Spinal cord (tissue), 10 donors: ENCODE measurements around the gene EPRS1. TPM values are rescaled to one million over a fixed set of nuclear protein-coding genes. Genes with fewer than 3 reads are reported as not detected.

Source experiments
- DNase-seq, 6 donors: peaks; one replicate each; pipeline versions ENCODE4 v3.0.0 to v3.0.0-alpha.2; 2013 to 2015; ENCODE audit warnings: low spot score in 6 of 6, low read depth in 4 of 6
- H3K27ac ChIP-seq: one replicate; pipeline ENCODE4 v1.5.1; 2013; ENCODE audit warnings: low read depth, low read length, control low read depth
- H3K27me3 ChIP-seq: one replicate; pipeline ENCODE4 v1.6.1; 2013; ENCODE audit warnings: low read length; ENCODE audit not compliant: control insufficient read depth, insufficient read depth
- H3K36me3 ChIP-seq: one replicate; pipeline ENCODE4 v1.6.1; 2013; ENCODE audit warnings: low read length; ENCODE audit not compliant: control insufficient read depth, insufficient read depth
- H3K4me1 ChIP-seq: one replicate; pipeline ENCODE4 v1.6.1; 2013; ENCODE audit warnings: low read length; ENCODE audit not compliant: control insufficient read depth, insufficient read depth
- H3K4me3 ChIP-seq: one replicate; pipeline ENCODE4 v1.5.1; 2013; ENCODE audit warnings: low read depth, low read length, control low read depth
- H3K9me3 ChIP-seq: one replicate; pipeline ENCODE4 v1.6.1; 2013; ENCODE audit warnings: low read length; ENCODE audit not compliant: control insufficient read depth, insufficient read depth
- WGBS: methylation state at CpG from one replicate; pipeline ENCODE4 v1.1.5; 2013; ENCODE audit warnings: missing lambda C conversion rate; ENCODE audit not compliant: insufficient coverage; 5-methylcytosine and 5-hydroxymethylcytosine counted together
- polyA plus RNA-seq, 2 donors: library from polyadenylated mRNA; unstranded; fragments of 120-200 nt; gene quantifications; one replicate each; pipeline ENCODE4 v1.2.1, GENCODE V29; 2013; ENCODE audit not compliant: insufficient read length in 2 of 2
- total RNA-seq, 2 donors: library from RNA; depleted of rRNA in 1 of 2; stranded (reverse); fragments of 120-200 nt in 1 of 2; fragments of >200 nt in 1 of 2; gene quantifications; one replicate each; pipeline versions ENCODE4 v1.2.3 to v1.2.4, GENCODE V29; 2013 to 2014
- donor health status: healthy.

EPRS1 gene
- total and polyA plus RNA-seq, 4 donors, result 85.1 to 159 (median 108) TPM

DNA sequence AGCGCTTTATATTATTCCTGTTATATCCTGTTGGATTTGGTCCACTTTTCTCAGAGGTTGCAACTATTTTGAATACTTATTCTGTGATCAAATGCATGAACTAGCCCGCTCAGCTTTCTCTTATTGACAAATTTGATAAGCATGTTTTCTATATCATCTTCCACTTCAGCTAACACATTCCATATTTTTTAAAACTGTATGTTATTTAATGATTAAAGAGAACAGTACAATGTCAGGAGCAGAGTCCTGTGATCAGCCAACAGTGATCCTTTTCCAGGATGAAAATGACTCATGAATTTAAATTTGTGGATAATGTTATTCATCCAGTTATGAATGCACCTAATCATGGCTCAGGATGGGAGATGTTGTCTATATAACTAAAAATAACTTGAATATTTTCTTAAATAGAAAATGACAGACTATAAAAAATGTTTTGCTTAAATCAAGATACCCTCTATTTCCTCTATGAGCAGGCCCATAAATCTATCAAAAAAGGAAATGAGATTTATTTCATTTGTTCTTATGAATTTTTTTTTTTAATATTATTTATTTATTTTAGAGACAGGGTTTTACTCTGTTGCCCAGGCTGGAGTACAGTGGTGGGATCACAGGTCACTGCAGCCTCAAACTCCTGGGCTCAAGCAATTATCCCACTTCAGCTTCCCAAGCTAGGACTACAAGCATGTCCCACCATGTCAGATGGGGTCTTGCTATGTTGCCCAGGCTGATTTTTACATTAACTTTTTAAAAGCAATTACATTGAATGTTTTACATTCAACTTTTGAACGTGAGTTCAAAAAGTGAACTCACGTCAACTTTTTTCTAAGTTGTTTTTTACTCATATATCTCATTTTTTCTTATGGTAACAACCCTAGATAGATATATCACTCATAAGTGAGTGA, 30.8 kb upstream of the EPRS1 start:
- Histone ChIP-seq H3K36me3 (peaks cover 7% of the 10 kb centered on the region), H3K27me3 (no peaks in the 10 kb centered on the region), H3K4me3 (no peak overlapping the region), H3K27ac (no peak overlapping the region), H3K9me3 (no peaks in the 10 kb centered on the region), H3K4me1 (no peaks in the 10 kb centered on the region)
- no CpG with 5 or more reads among the region's 4 CpGs for WGBS
- no peak for DNase-seq

DNA sequence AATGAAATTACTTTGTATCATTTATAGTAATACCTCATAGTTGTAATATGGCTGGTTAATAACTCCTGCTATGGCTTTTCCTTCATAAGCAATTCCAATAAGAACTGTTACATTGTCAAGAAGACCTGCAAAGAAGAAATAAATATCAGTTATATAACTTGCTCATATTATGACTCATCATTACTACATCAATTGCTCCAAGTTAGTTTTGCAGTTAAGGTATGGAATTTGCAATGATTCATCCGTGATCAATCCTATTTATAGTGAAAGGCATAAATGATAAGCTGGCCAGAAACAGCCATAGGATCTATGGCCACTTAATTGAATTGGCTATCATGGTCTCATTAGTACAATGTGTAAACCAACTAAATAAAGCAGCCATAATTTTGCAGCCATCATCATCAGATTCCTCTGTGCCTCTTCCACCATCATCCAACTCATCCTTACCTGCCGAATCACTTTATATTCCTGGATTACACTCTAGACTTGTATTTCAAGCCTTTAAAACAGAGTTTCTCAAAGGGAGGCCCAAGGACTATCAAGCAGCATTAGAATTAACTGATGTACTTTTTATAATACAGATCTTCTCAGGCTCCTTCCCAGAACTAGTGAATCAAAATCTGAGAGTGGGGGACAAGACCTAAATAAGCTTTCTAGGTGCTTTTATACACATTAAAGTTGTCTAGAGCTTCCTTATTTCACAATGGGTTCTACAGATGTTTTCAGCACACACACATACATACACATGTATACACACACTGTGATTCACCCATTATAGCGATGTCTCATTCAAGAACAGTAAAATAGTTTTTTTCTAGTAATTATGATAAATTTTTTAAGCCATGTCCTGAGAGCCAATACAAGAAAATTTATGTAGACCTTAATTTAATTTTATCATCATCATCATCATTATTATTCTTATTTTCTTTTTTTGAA, 21.2 kb upstream of the EPRS1 start:
- Histone ChIP-seq H3K4me3 (no peak overlapping the region), H3K9me3 (no peaks in the 10 kb centered on the region), H3K27me3 (no peaks in the 10 kb centered on the region), H3K27ac (no peak overlapping the region), H3K4me1 (no peaks in the 10 kb centered on the region), H3K36me3 (no peaks in the 10 kb centered on the region)
- DNase-seq, result no peak
- 100% methylated on average over 1 of the region's 3 CpGs for WGBS

DNA sequence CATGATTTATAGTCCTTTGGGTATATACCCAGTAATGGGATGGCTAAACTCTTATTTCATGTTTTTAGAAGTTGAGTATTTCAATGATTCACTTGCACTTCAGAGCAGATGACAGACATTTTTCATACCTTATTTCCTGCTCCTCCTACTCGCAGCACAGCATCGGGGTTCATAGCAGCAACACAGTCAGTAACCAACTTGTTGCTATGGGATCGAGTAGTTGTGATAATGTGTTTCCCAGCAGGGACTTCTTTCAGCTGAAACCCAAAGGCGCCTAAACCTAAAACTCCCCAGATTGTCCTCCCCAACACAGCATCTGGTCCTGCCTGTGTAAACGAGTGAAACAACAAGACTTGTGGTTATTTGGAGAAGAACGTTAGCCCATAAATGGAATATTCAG, 16.3 kb upstream of the EPRS1 start:
- H3K36me3 ChIP-seq, result peaks cover 9% of the 10 kb centered on the region
- H3K4me1 ChIP-seq, result no peaks in the 10 kb centered on the region
- no peaks in the 10 kb centered on the region for H3K9me3 ChIP-seq
- H3K27ac ChIP-seq, result no peak overlapping the region
- H3K27me3 ChIP-seq, result no peaks in the 10 kb centered on the region
- no CpG with 5 or more reads among the region's 6 CpGs for WGBS
- no peak overlapping the region for H3K4me3 ChIP-seq
- no peak for DNase-seq

DNA sequence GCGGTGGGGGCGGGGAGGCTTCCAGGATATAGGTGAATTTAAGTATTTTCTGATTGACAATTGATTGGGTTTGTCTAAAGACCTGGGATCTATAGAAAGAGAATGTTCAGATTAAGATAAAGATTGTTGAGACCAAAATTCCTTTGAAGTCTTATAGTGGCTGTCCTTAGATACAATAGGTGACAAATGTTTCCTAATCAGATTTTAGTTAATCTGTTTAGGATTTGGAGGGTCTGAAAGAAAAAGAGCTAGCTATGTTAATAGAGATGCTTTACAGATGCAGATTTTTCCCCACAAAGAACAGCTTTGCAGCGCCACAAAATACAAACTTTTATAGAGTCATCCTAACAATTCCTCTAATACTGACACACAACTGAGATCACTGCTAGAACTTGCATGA, 14.6 kb upstream of the EPRS1 start:
- Histone ChIP-seq H3K27ac (no peak overlapping the region), H3K36me3 (peaks cover 20% of the 10 kb centered on the region), H3K9me3 (no peaks in the 10 kb centered on the region), H3K27me3 (no peaks in the 10 kb centered on the region), H3K4me3 (no peak overlapping the region), H3K4me1 (no peaks in the 10 kb centered on the region)
- no peak for DNase-seq
- 97% methylated on average over 2 of the region's 3 CpGs for WGBS

DNA sequence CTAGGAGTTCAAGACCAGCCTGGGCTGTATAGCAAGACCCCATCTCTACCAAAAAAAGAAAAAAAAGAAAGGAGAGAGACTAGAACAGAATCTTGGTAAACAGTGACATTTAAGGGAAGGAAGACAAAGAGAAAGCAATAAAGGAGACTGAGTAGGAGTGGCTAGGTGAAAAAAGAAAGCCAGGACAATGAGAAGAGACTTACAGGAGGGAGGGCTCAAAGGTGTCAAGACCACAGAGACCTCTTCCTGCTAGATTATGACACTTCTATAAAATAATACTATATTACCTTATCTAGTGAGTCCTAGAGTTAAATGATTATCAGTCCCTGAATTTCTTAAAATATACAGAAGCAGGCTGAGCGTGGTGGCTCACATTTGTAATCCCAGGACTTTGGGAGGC, 10.1 kb upstream of the EPRS1 start:
- no CpG with 5 or more reads among the region's 1 CpG for WGBS
- DNase-seq, result no peak
- Histone ChIP-seq H3K9me3 (no peaks in the 10 kb centered on the region), H3K4me1 (no peaks in the 10 kb centered on the region), H3K4me3 (no peak overlapping the region), H3K36me3 (peaks cover 20% of the 10 kb centered on the region), H3K27ac (no peak overlapping the region), H3K27me3 (no peaks in the 10 kb centered on the region)

DNA sequence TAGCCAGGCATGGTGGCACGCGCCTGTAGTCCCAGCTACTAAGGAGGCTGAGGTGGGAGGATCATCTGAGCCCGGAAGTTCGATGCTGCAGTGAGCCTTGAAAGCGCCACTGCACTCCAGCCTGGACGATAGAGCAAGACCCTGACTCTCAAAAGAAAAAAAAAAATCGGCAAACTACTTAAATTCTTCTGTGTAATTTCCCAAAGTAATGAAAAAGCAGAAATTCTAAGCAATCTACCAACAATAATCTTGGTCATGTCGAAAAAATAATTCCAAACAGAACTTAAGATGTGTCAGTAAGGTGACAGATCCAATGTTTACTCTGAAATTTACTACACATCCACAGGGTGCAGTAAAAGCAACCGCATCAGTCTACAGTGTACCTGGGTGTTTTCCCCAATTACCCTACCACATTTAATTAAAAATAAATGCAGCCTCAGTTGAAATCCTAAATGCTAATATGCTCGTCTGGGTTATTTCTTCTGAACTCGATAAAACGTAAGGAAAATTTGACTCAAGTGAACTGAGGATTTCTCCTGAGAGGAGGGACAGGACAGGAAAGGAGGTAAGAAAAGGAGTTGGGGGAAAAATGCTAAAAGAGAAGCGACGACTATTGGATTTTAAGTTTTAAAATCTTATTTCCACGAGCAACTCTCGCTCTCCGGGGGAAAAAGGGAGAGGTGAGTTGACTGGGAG, 801 bp downstream of the EPRS1 start:
- H3K4me1 ChIP-seq, result peaks cover 14% of the 10 kb centered on the region
- peak overlapping the region; percentile 96 for H3K27ac ChIP-seq
- H3K9me3 ChIP-seq, result no peaks in the 10 kb centered on the region
- peak overlapping the region; percentile 97 for H3K4me3 ChIP-seq
- WGBS, result 50% methylated on average over 10 of the region's 17 CpGs
- no peaks in the 10 kb centered on the region for H3K27me3 ChIP-seq
- H3K36me3 ChIP-seq, result no peaks in the 10 kb centered on the region
- DNase-seq, result peak in 1 of 6 donors; percentile 0

DNA sequence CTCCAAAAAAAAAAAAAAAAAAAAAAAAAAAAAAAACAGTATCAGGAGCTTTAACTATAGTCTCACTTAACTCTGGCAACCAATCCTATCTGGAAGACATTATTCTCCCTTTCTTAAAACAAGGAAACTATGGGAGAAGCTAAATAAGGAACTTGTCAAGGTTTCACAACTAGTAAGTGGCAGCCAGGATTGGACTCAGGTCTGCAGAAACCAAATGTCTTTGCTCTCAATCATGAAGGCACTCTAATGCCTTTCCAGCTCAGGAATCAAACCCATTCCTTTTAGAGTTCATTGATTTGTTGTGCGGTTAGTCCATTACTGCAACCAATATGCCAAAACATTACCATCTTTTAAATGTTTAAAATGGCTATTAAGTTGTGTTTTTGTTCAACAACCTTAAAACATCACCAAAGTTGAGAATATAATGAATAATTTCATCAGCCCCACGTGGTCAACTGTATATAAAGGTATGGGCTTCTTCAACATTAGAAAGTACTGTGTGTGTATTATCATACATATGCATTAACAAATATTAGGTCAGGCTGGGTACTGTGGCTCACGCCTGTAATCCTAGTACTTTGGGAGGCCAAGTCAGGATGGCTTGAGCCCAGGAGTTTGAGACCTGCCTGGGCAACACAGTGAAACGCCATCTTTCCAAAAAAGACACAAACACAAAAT, 1.5 kb downstream of the EPRS1 start:
- Histone ChIP-seq H3K36me3 (peaks cover 2% of the 10 kb centered on the region), H3K4me3 (peak overlapping the region; percentile 97), H3K4me1 (peaks cover 14% of the 10 kb centered on the region), H3K27ac (no peak overlapping the region), H3K9me3 (no peaks in the 10 kb centered on the region), H3K27me3 (no peaks in the 10 kb centered on the region)
- WGBS, result 71% methylated on average over 1 of the region's 4 CpGs
- no peak for DNase-seq

DNA sequence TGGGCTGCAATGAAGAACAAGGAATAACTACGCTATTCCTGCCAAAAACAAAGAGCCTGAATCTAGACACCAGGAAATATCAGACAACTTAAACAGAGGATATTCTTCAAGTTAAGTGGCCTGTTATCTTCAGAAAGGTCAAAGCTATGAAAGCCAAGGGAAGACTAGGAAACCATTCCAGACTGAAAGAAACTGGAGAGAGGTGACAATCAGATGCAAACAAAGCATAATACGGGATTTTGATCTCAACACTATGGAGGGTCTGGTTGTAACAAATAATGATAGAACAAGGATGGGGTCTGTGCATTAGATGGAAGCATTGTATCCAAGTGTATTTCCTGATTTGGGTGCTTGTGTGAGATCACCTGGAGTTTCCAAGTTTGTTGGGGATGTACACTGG, 2.7 kb downstream of the EPRS1 start:
- Histone ChIP-seq H3K27me3 (no peaks in the 10 kb centered on the region), H3K9me3 (no peaks in the 10 kb centered on the region), H3K36me3 (peaks cover 11% of the 10 kb centered on the region), H3K4me3 (no peak overlapping the region), H3K27ac (no peak overlapping the region), H3K4me1 (peaks cover 14% of the 10 kb centered on the region)
- no peak for DNase-seq
- 100% methylated on average over 1 of the region's 2 CpGs for WGBS

DNA sequence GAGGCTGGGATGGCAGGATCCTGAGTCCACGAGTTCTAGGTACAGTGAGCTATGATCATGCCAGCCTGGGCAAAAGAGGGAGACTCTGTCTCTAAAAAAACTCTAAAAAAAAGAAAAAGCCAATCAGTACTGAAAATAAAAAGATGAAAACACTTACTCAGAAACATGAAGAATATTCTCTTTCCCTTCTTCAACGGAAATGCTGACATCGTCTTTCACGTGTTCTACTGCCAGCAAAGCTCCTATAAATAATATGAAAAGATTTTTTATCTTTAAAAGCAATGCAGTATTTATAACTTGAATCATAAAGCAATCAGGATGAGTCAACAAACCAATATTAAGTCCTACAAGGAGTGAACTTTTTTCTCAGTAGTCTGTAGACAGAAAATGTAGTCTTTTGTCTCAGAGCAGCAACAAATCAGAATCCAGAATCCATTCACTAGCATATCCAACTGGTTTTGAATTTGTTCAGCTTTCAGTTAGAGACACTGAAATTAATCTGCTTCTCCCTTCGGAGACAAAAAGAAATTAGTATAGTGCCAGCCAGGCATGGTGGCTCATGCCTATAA, 6.2 kb downstream of the EPRS1 start:
- Histone ChIP-seq H3K4me3 (no peak overlapping the region), H3K27ac (no peak overlapping the region), H3K9me3 (no peaks in the 10 kb centered on the region), H3K4me1 (peaks cover 5% of the 10 kb centered on the region), H3K27me3 (no peaks in the 10 kb centered on the region), H3K36me3 (peaks cover 19% of the 10 kb centered on the region)
- DNase-seq, result no peak
- WGBS, result 80% methylated on average over 1 of the region's 5 CpGs
